Colonic mucosa (tissue), 4 donors: ENCODE data around the gene MRFAP1L1. TPM values are rescaled to one million over a fixed set of nuclear protein-coding genes. Genes with fewer than 3 reads are reported as not detected.

ENCODE experiments used
- DNase-seq: peaks from one replicate; pipeline ENCODE4 v3.0.0-alpha.2; 2020
- H3K27ac ChIP-seq: fragments of 200-600 bp; one replicate; pipeline ENCODE4 v1.8.0; 2021
- H3K27me3 ChIP-seq: fragments of 200-600 bp; one replicate; pipeline ENCODE4 v1.8.0; 2021
- H3K36me3 ChIP-seq: fragments of 200-600 bp; one replicate; pipeline ENCODE4 v1.8.0; 2021
- H3K4me1 ChIP-seq: fragments of 200-600 bp; one replicate; pipeline ENCODE4 v1.8.0; 2021; ENCODE audit warnings: mild to moderate bottlenecking
- H3K4me3 ChIP-seq: fragments of 200-600 bp; one replicate; pipeline ENCODE4 v1.8.0; 2021
- H3K9ac ChIP-seq, 2 donors: one replicate each; pipeline ENCODE4 v1.7.0; 2013; ENCODE audit warnings: control low read depth in 2 of 2, low read depth in 2 of 2, low read length in 2 of 2
- H3K9me3 ChIP-seq: fragments of 200-600 bp; one replicate; pipeline ENCODE4 v1.8.0; 2021
- intact Hi-C: fragments of 100-400 bp; cut with DNase I; formaldehyde crosslinking; loops from one replicate; pipeline ENCODE4 v1.14.1; 2022
- total RNA-seq, 2 donors: library from RNA; stranded (reverse); fragmentation: NEBNext Ultra II Directional in 1 of 2; extraction: Animal tissue kit (Norgen Biotek cat#: 25700) in 1 of 2; gene quantifications; one replicate each; pipeline ENCODE4 v1.2.1, GENCODE V29; 2021
- TF ChIP-seq, protein P1 (sequence below): fragments of 200-600 bp; IDR thresholded peaks from one replicate; pipeline ENCODE4 v1.8.0; 2022; ENCODE audit warnings: antibody characterized with exemption, mild to moderate bottlenecking
- donor health status: healthy.
- donor health status: DM: no; HTN: no; CAD: no.
- donor health status: DM: no; HTN: no; CAD: no.

Gene MRFAP1L1
- total RNA-seq, 2 donors from 2014 or later = 33.6 to 37.4 TPM

DNA sequence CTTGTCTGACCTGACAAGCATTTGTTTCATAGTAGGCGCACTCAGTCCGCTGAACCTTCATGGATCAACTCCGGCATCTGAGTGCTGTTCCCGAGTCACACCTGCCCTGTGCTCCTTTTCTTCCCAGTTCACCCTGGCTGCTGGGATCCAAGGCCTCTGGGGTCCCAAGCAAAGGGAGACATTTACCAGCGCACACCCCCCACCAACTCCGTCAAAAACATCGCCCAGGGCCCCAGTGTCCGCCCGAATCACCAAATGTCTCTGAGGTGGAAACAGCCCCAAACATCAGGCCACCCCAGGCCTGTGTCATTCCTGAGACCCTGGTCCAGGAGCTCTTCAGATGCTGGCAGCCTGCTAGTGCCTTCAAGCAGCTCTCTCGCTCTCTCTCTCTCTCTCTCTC, 11.5 kb upstream of the MRFAP1L1 start:
- Histone ChIP-seq H3K4me3 (no peak overlapping the region), H3K27ac (no peak overlapping the region), H3K9ac (no peak overlapping the region), H3K9me3 (no peaks in the 10 kb centered on the region), H3K4me1 (no peaks in the 10 kb centered on the region), H3K36me3 (no peaks in the 10 kb centered on the region), H3K27me3 (no peaks in the 10 kb centered on the region)
- intact Hi-C loops = loop anchor here (2.0 kb wide), 1 partner anchor 152 kb away; no protein-coding TSS in a partner anchor
- no peak for DNase-seq
- TF ChIP-seq, protein P1, sequence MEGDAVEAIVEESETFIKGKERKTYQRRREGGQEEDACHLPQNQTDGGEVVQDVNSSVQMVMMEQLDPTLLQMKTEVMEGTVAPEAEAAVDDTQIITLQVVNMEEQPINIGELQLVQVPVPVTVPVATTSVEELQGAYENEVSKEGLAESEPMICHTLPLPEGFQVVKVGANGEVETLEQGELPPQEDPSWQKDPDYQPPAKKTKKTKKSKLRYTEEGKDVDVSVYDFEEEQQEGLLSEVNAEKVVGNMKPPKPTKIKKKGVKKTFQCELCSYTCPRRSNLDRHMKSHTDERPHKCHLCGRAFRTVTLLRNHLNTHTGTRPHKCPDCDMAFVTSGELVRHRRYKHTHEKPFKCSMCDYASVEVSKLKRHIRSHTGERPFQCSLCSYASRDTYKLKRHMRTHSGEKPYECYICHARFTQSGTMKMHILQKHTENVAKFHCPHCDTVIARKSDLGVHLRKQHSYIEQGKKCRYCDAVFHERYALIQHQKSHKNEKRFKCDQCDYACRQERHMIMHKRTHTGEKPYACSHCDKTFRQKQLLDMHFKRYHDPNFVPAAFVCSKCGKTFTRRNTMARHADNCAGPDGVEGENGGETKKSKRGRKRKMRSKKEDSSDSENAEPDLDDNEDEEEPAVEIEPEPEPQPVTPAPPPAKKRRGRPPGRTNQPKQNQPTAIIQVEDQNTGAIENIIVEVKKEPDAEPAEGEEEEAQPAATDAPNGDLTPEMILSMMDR = no peak

DNA sequence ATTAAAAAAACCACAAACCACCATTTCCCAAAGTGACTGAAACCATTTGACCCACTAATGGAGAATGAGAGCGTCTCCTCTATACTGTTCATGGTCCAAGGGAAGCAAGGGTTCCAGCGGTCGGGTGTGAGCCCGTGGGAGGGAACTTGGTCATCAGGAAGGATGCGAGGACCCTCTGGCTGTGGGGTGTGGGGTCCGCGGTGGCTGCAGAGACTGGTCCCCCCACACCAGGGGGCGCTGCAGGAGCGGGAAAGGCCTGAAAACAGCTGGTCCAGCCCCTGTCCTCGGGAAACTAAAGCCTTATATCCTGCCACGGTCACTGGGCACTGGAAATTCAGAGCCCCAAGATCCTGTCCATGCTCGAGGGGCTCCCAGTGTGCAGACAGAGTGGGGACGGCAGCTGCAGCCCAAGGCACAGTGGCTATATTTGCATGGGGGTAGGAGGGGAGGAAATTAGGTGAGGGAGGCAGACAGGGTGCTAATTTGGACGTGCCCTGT, 10.6 kb upstream of the MRFAP1L1 start:
- peak; percentile 91 for DNase-seq
- no peaks in the 10 kb centered on the region for H3K36me3 ChIP-seq
- H3K27me3 ChIP-seq = no peaks in the 10 kb centered on the region
- H3K4me1 ChIP-seq = no peaks in the 10 kb centered on the region
- H3K9ac ChIP-seq = peak overlapping the region in 1 of 2 donors; percentile 46
- H3K9me3 ChIP-seq = no peaks in the 10 kb centered on the region
- TF ChIP-seq, protein P1 = peak; percentile 92
- intact Hi-C loops = loop anchor here (2.0 kb wide), 1 partner anchor 153 kb away; no protein-coding TSS in a partner anchor
- H3K4me3 ChIP-seq = no peak overlapping the region
- H3K27ac ChIP-seq = no peak overlapping the region

- Histone ChIP-seq H3K9ac (no peak overlapping the region), H3K27ac (no peak overlapping the region), H3K4me1 (no peaks in the 10 kb centered on the region), H3K27me3 (no peaks in the 10 kb centered on the region), H3K9me3 (no peaks in the 10 kb centered on the region), H3K36me3 (no peaks in the 10 kb centered on the region), H3K4me3 (no peak overlapping the region)
- no peak for DNase-seq
- intact Hi-C loops = loop anchor here (2.0 to 10.0 kb wide), 3 partner anchors 153 to 353 kb away; no protein-coding TSS in a partner anchor
- TF ChIP-seq, protein P1 = no peak
Measured at GRCh38 chr4:6719611-6720179, 10.0 kb upstream of the MRFAP1L1 start.

DNA sequence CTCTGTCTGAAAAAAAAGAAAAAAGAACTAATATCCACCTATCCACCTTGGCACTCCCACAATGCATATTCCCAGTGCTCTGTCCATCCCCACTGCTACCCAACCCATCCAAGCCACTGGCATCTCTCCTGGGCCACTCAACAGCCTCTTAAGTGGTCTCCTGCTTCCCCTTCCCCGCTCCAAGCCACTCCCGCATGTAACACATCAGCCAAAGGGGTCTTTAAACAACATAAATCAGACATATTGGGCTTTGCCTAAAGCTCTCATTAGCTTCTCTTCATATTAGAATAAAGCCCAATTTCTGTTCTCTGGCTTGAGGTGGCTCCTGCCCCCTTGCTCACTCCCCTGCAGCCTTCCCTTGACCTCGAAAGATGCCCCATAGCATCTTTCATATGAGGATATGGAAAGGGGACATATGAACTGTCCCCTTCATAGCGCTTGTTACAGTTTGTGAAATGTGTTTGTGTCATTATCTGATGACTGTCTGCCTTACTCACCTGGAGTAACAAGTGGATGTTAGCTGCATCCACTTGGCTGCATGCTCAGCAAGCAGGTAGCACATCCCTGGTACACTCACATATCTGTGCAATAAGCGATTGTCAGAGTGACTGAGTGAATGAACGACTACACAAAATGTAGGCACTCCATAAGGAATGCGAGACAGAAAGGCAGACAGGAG, 9.4 kb upstream of the MRFAP1L1 start:
- TF ChIP-seq, protein P1 = no peak
- no peaks in the 10 kb centered on the region for H3K4me1 ChIP-seq
- intact Hi-C loops = loop anchor here (5.0 to 10.0 kb wide), 2 partner anchors 266 to 353 kb away; no protein-coding TSS in a partner anchor
- no peak overlapping the region for H3K4me3 ChIP-seq
- no peaks in the 10 kb centered on the region for H3K27me3 ChIP-seq
- no peaks in the 10 kb centered on the region for H3K9me3 ChIP-seq
- H3K36me3 ChIP-seq = no peaks in the 10 kb centered on the region
- DNase-seq = no peak
- H3K27ac ChIP-seq = no peak overlapping the region
- no peak overlapping the region for H3K9ac ChIP-seq

DNA sequence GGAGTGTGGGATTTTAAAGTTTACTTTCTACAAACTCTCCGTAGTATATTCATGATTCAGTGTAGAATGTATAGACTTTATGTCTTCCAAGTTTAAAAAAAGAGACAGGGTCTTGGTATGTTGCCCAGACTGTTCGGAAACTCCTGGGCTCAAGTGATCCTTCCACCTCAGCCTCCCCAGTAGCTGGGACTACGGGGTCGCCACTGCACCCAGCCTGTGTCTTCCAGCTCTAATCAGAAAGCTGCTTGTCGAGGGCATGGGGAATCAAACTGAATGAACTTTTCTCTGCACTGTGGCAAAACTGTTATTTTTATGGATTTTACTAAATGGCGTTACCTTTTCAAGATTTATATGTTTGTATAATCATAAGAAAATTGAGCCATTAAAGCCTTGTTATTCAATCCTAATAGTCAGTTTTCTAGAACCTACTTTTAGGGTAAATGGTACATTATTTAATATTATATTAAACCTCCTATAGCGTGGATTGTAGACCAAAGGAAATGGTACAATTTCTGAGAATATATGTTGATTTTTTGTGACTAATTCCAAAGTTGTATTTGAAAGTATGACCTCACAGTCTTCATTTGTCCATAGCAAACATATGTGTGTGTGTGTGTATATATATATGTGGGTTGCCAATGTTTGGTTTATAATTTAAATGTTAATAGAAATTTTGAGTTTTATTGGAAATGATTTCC, 7.4 kb upstream of the MRFAP1L1 start:
- Histone ChIP-seq H3K27me3 (no peaks in the 10 kb centered on the region), H3K9ac (peak overlapping the region; percentile 87 to 96), H3K4me1 (no peaks in the 10 kb centered on the region), H3K4me3 (peak overlapping the region; percentile 77), H3K9me3 (no peaks in the 10 kb centered on the region), H3K36me3 (no peaks in the 10 kb centered on the region), H3K27ac (peak overlapping the region; percentile 92)
- intact Hi-C loops = loop anchor here (5.0 to 10.0 kb wide), 2 partner anchors 268 to 355 kb away; no protein-coding TSS in a partner anchor
- TF ChIP-seq, protein P1 = no peak
- DNase-seq = no peak
